HG03196 (cell line): ENCODE data around the gene SPCS2.
"Not testable (repeated sequence)": the region's sequence is repeated elsewhere in the genome, so short reads cannot be mapped to it uniquely, and the experiment has no call there.

Experiments used
- ATAC-seq: cut with Tn5 transposase; IDR thresholded peaks from one replicate; pipeline ENCODE4 v1.9.1; 2021; ENCODE audit not compliant: unreplicated experiment

Gene SPCS2

GRCh38 chr11:74949753-74950137 lies 679 bp downstream of the SPCS2 start:
- ATAC-seq, result no peak

- no peak for ATAC-seq
These were observed 1.4 kb downstream of the SPCS2 start for GRCh38 chr11:74950374-74950969.

GRCh38 chr11:74951226-74951625 lies 2.2 kb downstream of the SPCS2 start:
- no peak for ATAC-seq

GRCh38 chr11:74952752-74953151 lies 3.7 kb downstream of the SPCS2 start:
- no peak for ATAC-seq

- ATAC-seq, result no peak
These were observed 4.4 kb downstream of the SPCS2 start for GRCh38 chr11:74953451-74953850.

GRCh38 chr11:74954199-74954598 lies 5.1 kb downstream of the SPCS2 start:
- ATAC-seq, result no peak

GRCh38 chr11:74956397-74957015 lies 7.4 kb downstream of the SPCS2 start:
- no peak for ATAC-seq

GRCh38 chr11:74957937-74958629 lies 9.0 kb downstream of the SPCS2 start:
- ATAC-seq, result no peak

- not testable (repeated sequence) for ATAC-seq
These were observed 11.1 kb downstream of the SPCS2 start for GRCh38 chr11:74960128-74960527.

GRCh38 chr11:74966651-74967050 lies 17.6 kb downstream of the SPCS2 start:
- ATAC-seq, result no peak

GRCh38 chr11:74970852-74971395 lies 21.9 kb downstream of the SPCS2 start:
- ATAC-seq, result no peak

GRCh38 chr11:74971424-74971823 lies 22.4 kb downstream of the SPCS2 start:
- no peak for ATAC-seq

- no peak for ATAC-seq
These were observed 29.0 kb downstream of the SPCS2 start for GRCh38 chr11:74978041-74978440.

GRCh38 chr11:74980634-74981033 lies 31.6 kb downstream of the SPCS2 start:
- no peak for ATAC-seq

- no peak for ATAC-seq
These were observed 32.8 kb downstream of the SPCS2 start for GRCh38 chr11:74981888-74982287.

GRCh38 chr11:74984070-74984469 lies 35.0 kb downstream of the SPCS2 start:
- ATAC-seq, result no peak

- ATAC-seq, result no peak
These were observed 35.7 kb downstream of the SPCS2 start for GRCh38 chr11:74984730-74985129.

GRCh38 chr11:74988541-74989259 lies 39.6 kb downstream of the SPCS2 start, which contains the start of gene NEU3:
Gene NEU3 (plus strand): TSS chr11:74988933. CDS start chr11:74989061, 128 bp downstream.
- ATAC-seq, result peak; percentile 77

GRCh38 chr11:74989260-74989638 lies 40.2 kb downstream of the SPCS2 start:
- peak; percentile 11 for ATAC-seq

GRCh38 chr11:74990150-74990549 lies 41.1 kb downstream of the SPCS2 start:
- ATAC-seq, result not testable (repeated sequence)

GRCh38 chr11:74990941-74991340 lies 41.9 kb downstream of the SPCS2 start:
- no peak for ATAC-seq
